GM21423 (cell line): ENCODE results near the gene GUCA2B.

ENCODE experiments used
- ATAC-seq: cut with Tn5 transposase; IDR thresholded peaks from one replicate; pipeline ENCODE4 v1.9.1; 2021; ENCODE audit warnings: mild to moderate bottlenecking, moderate library complexity; ENCODE audit not compliant: unreplicated experiment

Gene GUCA2B

GRCh38 chr1:42165511-42166210, 12.5 kb downstream of the GUCA2B start:
- no peak for ATAC-seq

DNA sequence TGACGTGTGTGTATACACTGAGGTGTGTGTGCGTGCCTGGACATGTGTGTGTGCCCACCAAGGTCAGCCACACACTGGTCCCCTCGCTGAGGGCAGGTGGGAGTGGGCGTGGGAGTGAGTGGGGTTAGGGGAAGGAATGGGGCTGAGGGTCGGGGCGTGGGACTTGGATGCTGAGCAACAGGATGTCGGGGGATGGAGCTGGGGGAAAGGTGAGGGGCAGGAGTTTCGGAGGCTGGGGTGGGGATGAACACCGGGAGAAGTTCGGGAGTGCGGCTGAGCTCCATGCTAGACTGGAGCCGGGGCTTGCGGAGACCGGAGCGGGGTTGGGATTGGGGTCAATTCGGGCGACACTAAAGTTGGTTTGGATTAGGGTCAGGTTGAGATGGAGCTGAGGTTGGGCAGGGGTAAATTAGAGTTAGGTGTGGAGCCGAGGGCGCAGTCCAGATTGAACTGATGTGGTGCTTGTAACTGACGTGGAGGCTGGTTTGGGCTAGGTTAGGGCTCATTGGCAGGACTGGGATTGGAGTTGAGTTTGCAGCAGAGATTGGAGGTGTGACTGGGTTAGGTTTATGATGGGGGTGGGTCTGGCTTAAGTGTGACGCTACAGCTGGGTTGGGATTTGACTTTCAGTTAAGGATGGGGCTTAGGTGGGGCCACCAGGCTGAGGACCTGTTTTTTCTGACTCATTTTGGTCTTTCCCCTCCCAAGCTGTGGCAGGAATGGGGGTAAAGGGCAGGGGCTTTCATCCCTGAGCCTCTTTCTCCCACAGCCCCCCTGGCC, 14.6 kb downstream of the GUCA2B start:
- ATAC-seq, result no peak

GRCh38 chr1:42168391-42168670, 15.1 kb downstream of the GUCA2B start:
- no peak for ATAC-seq

DNA sequence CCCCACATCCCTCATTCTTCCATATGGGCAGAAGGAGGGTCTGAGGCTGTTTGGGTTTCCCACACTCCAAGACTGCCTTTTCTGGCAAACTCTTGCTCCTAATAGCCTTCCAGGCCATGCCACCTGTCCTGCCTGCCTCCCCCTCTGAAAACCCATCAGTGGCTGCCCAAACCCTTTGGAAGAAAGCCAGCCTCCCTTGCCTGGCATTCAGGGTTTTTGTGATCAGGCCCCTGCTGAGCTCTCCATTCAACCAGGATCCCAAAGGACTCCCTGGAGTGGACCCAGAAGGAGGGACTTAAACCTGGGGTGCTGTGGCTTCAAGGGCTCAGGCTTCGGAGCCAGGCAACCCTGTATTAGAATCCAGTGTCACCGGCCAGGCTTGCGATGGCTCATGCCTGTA, 15.6 kb downstream of the GUCA2B start:
- no peak for ATAC-seq

GRCh38 chr1:42170779-42171621, 17.8 kb downstream of the GUCA2B start:
- no peak for ATAC-seq

- no peak for ATAC-seq
Measured at GRCh38 chr1:42171679-42172266, 18.6 kb downstream of the GUCA2B start.

GRCh38 chr1:42172381-42173133, 19.3 kb downstream of the GUCA2B start:
- no peak for ATAC-seq

- ATAC-seq, result no peak
Measured at GRCh38 chr1:42173155-42173933, 20.1 kb downstream of the GUCA2B start.

DNA sequence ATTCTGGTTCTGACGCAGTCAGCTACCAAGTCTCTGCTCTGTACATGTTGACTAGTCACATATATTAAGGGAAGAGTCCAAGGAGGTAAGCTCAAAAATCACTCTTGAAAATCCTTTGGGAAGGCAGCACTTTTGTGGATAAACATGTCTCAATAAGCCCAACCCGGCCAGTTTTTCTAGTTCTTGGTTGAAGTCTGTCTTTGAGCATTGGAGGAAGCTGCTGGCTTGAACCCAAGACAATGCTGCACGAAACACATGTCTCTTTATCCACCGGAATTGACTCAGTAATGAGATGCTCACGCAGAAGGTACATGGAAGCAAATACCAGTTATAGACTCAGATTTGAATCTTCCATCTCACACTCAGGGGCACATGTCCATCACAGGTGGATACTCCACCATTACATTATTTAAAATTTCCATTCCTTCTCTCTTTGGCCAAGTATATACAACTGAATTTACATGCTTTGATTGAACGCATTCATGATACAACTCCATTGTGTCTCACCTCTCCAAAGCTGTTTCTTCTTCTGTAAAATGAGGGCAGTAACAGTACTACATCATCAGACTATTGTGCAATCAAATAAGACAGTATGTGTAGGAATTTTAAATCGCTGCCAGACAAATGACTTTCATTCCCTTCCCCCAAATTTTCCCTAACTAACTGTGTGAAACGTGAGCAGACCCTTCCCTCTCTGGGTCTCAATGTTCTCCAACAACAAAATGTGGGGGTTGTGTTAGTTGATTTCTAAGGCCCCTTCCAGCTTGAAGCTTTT, 20.9 kb downstream of the GUCA2B start:
- ATAC-seq, result no peak

GRCh38 chr1:42175314-42176054, 22.3 kb downstream of the GUCA2B start:
- no peak for ATAC-seq

- ATAC-seq, result no peak
Measured at GRCh38 chr1:42176902-42177519, 23.8 kb downstream of the GUCA2B start.

DNA sequence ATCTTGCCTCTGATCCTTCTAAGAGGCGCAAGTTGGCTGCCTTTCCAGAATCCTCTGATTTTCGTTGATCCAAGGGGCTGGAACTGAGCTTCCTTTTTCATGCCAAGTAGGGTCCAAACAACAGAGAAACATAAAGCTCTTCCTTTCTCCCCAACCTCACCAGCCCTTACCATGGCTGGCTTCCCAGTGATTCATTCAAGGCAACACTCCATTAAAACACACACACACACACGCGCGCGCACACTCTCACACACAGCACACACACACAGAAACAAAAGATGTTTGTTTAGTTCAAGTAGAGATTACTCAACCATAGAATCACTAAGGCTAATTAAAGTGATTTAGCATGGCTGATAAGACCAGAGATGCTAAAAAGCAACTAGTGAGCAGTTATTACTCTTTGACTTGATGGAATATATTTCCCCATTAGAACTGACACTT, 24.4 kb downstream of the GUCA2B start:
- no peak for ATAC-seq

DNA sequence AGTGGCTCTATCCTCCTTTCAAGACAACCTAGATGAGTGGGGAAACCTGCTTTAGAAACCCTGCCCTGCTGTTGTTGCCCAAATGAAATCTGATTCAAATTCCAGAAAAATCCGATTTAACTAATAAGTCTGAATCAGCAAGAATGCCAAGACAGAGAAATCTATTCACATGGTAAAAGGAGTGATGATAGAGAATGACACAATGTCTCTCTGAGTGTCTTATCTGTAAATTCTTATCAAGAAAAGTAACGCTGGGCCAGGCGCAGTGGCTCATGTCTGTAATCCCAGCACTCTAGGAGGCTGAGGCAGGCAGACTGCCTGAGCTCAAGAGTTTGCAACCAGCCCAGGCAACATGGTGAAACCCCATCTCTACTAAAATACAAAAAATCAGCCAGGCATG, 25.0 kb downstream of the GUCA2B start:
- no peak for ATAC-seq

DNA sequence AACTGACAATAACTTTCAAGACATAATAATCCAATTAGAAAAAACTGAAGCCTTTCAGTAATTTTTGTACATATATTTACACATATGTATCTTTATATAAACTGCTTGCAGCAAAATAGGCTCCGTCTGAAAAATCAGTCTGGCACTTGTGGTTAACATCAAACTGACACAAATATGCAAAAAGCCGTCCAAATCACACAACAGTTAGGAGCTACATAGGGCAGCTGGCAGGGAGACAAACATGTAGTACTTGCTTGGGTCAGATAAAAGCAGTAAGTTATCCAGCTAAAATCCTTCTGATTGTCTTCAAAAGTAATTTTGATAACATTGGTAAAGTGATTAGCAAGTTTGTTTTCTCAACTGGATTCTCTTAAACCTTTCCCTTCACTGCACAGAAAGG, 26.1 kb downstream of the GUCA2B start:
- no peak for ATAC-seq

DNA sequence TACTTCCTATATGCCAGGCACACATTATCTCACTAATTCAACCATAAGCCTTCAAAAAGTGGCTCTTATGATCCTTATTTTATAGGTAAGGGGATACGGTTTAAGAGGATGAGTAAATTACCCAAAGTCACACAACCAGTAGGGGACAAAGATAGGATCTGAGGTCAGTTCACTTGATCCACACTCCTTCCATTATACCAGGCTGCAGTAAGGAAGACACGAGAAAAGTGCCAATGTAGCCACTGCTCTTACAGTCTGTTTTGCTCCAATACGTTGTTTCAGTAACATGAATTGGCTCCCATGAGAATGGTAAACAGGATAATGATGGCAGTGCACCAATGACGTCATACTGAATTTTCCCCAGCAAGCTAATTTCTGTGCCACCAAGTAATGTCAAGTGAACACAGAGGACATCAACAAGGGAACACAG, 26.7 kb downstream of the GUCA2B start:
- no peak for ATAC-seq

- no peak for ATAC-seq
Measured at GRCh38 chr1:42181687-42182086, 28.5 kb downstream of the GUCA2B start.

- ATAC-seq, result no peak
Measured at GRCh38 chr1:42183210-42183956, 30.2 kb downstream of the GUCA2B start.
